HG03108 (cell line): ENCODE measurements around the gene DRP2.
"Not testable (repeated sequence)": the region's sequence is repeated elsewhere in the genome, so short reads cannot be mapped to it uniquely, and the experiment has no call there.

Experiments
- ATAC-seq: cut with Tn5 transposase; IDR thresholded peaks from one replicate; pipeline ENCODE4 v1.9.1; 2021; ENCODE audit warnings: moderate library complexity; ENCODE audit not compliant: unreplicated experiment

The DRP2 gene

GRCh38 chrX:101219116-101219863 lies at the start of gene DRP2:
DRP2 (plus strand) TSS chrX:101219786; CDS start chrX:101231648, 11,862 bp downstream.
- ATAC-seq, result no peak

- ATAC-seq, result no peak
Measured at GRCh38 chrX:101171883-101172400, 47.6 kb upstream of the DRP2 start.

- ATAC-seq, result no peak
Measured at GRCh38 chrX:101176439-101176838, 43.1 kb upstream of the DRP2 start.

- not testable (repeated sequence) for ATAC-seq
Measured at GRCh38 chrX:101184876-101185275, 34.7 kb upstream of the DRP2 start.

GRCh38 chrX:101187961-101188360 lies 31.6 kb upstream of the DRP2 start:
- not testable (repeated sequence) for ATAC-seq

GRCh38 chrX:101190736-101191135 lies 28.9 kb upstream of the DRP2 start:
- ATAC-seq, result no peak

GRCh38 chrX:101191217-101191750 lies 28.3 kb upstream of the DRP2 start:
- no peak for ATAC-seq

- no peak for ATAC-seq
Measured at GRCh38 chrX:101195442-101196173, 24.0 kb upstream of the DRP2 start.

- ATAC-seq, result no peak
Measured at GRCh38 chrX:101203761-101204351, 15.7 kb upstream of the DRP2 start.

GRCh38 chrX:101206471-101206870 lies 13.1 kb upstream of the DRP2 start:
- no peak for ATAC-seq

- ATAC-seq, result no peak
Measured at GRCh38 chrX:101208152-101208905, 11.3 kb upstream of the DRP2 start.

GRCh38 chrX:101210630-101211029 lies 9.0 kb upstream of the DRP2 start:
- ATAC-seq, result no peak

GRCh38 chrX:101217689-101218088 lies 1.9 kb upstream of the DRP2 start:
- no peak for ATAC-seq

- no peak for ATAC-seq
Measured at GRCh38 chrX:101219864-101220346, 319 bp downstream of the DRP2 start.

- ATAC-seq, result no peak
Measured at GRCh38 chrX:101220662-101221260, 1.2 kb downstream of the DRP2 start.

GRCh38 chrX:101223226-101223625 lies 3.6 kb downstream of the DRP2 start:
- no peak for ATAC-seq

- no peak for ATAC-seq
Measured at GRCh38 chrX:101229170-101229569, 9.6 kb downstream of the DRP2 start.

- no peak for ATAC-seq
Measured at GRCh38 chrX:101230636-101231035, 11.1 kb downstream of the DRP2 start.

- ATAC-seq, result no peak
Measured at GRCh38 chrX:101231080-101231479, 11.5 kb downstream of the DRP2 start.

- ATAC-seq, result no peak
Measured at GRCh38 chrX:101232316-101232715, 12.7 kb downstream of the DRP2 start.
